SK-N-SH treated with all-trans-retinoic acid at 6 μM for 48 hours (cell line): ENCODE results near the gene HNF4A.

ENCODE experiments used
- ATAC-seq: fragments of 200-7000 bp; cut with Tn5 transposase; 3 replicates; pipeline ENCODE4 v1.9.1; 2020; ENCODE audit warnings: mild to moderate bottlenecking, moderate library complexity
- BACH2 ChIP-seq: fragments of 250-450 bp; sonication (Bioruptor Pico); IDR thresholded peaks from 2 replicates; pipeline ENCODE4 v1.9.0; 2021; ENCODE audit warnings: mild to moderate bottlenecking, borderline replicate concordance
- CSRNP3 ChIP-seq: fragments of 250-450 bp; sonication (Bioruptor Pico); IDR thresholded peaks from 2 replicates; pipeline ENCODE4 v1.5.1; 2021; ENCODE audit warnings: mild to moderate bottlenecking, moderate library complexity
- ESRRG ChIP-seq: fragments of 250-450 bp; sonication (Bioruptor Pico); IDR thresholded peaks from 2 replicates; pipeline ENCODE4 v1.6.1; 2021; ENCODE audit warnings: mild to moderate bottlenecking
- ISL1 ChIP-seq: fragments of 250-450 bp; sonication (Bioruptor Pico); IDR thresholded peaks from 2 replicates; pipeline ENCODE4 v2.1.2; 2022; ENCODE audit warnings: mild to moderate bottlenecking, moderate library complexity
- OSR1 ChIP-seq: fragments of 250-450 bp; sonication (Bioruptor Pico); IDR thresholded peaks from 2 replicates; pipeline ENCODE4 v1.8.0; 2022; ENCODE audit warnings: moderate library complexity, mild to moderate bottlenecking, inconsistent platforms
- POU6F1 ChIP-seq: fragments of 250-450 bp; sonication (Bioruptor Pico); IDR thresholded peaks from 2 replicates; pipeline ENCODE4 v1.8.0; 2021; ENCODE audit warnings: low read depth, mild to moderate bottlenecking, moderate library complexity, borderline replicate concordance
- PPARA ChIP-seq: fragments of 250-450 bp; sonication (Bioruptor Pico); IDR thresholded peaks from 2 replicates; pipeline ENCODE4 v1.5.0; 2020; ENCODE audit warnings: mild to moderate bottlenecking, borderline replicate concordance
- RARB ChIP-seq: fragments of 250-450 bp; sonication (Bioruptor Pico); IDR thresholded peaks from 2 replicates; pipeline ENCODE4 v1.8.0; 2021; ENCODE audit warnings: mild to moderate bottlenecking, moderate library complexity
- SNAI2 ChIP-seq: fragments of 250-450 bp; sonication (Bioruptor Pico); IDR thresholded peaks from 2 replicates; pipeline ENCODE4 v1.5.0; 2020; ENCODE audit warnings: mild to moderate bottlenecking, moderate library complexity
- TCF4 ChIP-seq: fragments of 250-450 bp; sonication (Bioruptor Pico); IDR thresholded peaks from 2 replicates; pipeline ENCODE4 v1.8.0; 2021; ENCODE audit warnings: mild to moderate bottlenecking, moderate library complexity, borderline replicate concordance
- TOX ChIP-seq: fragments of 250-450 bp; sonication (Bioruptor Pico); IDR thresholded peaks from 2 replicates; pipeline ENCODE4 v1.8.0; 2021; ENCODE audit warnings: mild to moderate bottlenecking, moderate library complexity, borderline replicate concordance
- TSHZ2 ChIP-seq: fragments of 250-450 bp; sonication (Bioruptor Pico); IDR thresholded peaks from 2 replicates; pipeline ENCODE4 v1.5.0; 2020; ENCODE audit warnings: mild to moderate bottlenecking, moderate library complexity
- ZC3H10 ChIP-seq: fragments of 250-450 bp; sonication (Bioruptor Pico); IDR thresholded peaks from 2 replicates; pipeline ENCODE4 v1.5.1; 2021; ENCODE audit warnings: mild to moderate bottlenecking, moderate library complexity
- ZFP3 ChIP-seq: fragments of 250-450 bp; sonication (Bioruptor Pico); IDR thresholded peaks from 2 replicates; pipeline ENCODE4 v1.5.0; 2020; ENCODE audit warnings: mild to moderate bottlenecking, moderate library complexity
- ZFP30 ChIP-seq: fragments of 450-650 bp; formaldehyde crosslinking; IDR thresholded peaks from 2 replicates; pipeline ENCODE4 v1.5.0; 2022; ENCODE audit warnings: mild to moderate bottlenecking, moderate library complexity
- ZNF565 ChIP-seq: fragments of 450-650 bp; formaldehyde crosslinking; conservative IDR thresholded peaks from 2 replicates; pipeline ENCODE4 v1.5.0; 2020; ENCODE audit warnings: low read depth, mild to moderate bottlenecking, moderate library complexity
- ZNF70 ChIP-seq: fragments of 450-650 bp; formaldehyde crosslinking; IDR thresholded peaks from 2 replicates; pipeline ENCODE4 v1.5.0; 2020; ENCODE audit warnings: mild to moderate bottlenecking, moderate library complexity
- ZNF8 ChIP-seq: fragments of 450-650 bp; formaldehyde crosslinking; IDR thresholded peaks from 2 replicates; pipeline ENCODE4 v1.5.0; 2020; ENCODE audit warnings: mild to moderate bottlenecking, moderate library complexity
- TF ChIP-seq, protein P1 (sequence below): fragments of 250-450 bp; sonication (Bioruptor Pico); IDR thresholded peaks from 2 replicates; pipeline ENCODE4 v1.8.0; 2020; ENCODE audit warnings: mild to moderate bottlenecking, moderate library complexity, borderline replicate concordance

HNF4A gene

DNA sequence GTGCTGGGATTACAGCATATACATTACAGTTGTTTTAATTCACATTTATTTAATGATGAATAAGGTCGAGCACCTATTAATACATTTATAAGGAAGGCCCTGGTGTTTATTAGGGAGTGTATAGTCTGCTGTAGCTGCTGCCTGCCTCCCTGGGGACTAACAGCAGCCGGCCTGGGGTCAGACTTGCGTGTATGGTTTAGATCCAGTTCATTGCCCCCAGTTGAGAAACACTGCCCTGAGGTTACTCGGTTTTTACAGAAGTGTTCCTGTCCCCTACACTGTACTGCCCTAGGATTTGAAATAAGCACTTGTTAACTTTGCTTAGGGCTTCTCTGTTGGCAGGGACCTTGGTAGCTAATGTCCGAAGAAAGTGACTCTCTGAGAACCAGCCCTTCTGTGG is 124.1 kb downstream of the HNF4A start:
- TF ChIP-seq TCF4 (CRISPR knock-in tag) (no peak), CSRNP3 (CRISPR knock-in tag) (no peak), ISL1 (CRISPR knock-in tag) (no peak), BACH2 (no peak), POU6F1 (no peak), SNAI2 (CRISPR knock-in tag) (no peak), ZC3H10 (no peak), ZNF70 (CRISPR knock-in tag) (no peak), ZNF8 (CRISPR knock-in tag) (no peak), ESRRG (CRISPR knock-in tag) (no peak), RARB (no peak), ZFP30 (no peak), TOX (no peak), ZNF565 (CRISPR knock-in tag) (no peak)
- TF ChIP-seq, protein P1, sequence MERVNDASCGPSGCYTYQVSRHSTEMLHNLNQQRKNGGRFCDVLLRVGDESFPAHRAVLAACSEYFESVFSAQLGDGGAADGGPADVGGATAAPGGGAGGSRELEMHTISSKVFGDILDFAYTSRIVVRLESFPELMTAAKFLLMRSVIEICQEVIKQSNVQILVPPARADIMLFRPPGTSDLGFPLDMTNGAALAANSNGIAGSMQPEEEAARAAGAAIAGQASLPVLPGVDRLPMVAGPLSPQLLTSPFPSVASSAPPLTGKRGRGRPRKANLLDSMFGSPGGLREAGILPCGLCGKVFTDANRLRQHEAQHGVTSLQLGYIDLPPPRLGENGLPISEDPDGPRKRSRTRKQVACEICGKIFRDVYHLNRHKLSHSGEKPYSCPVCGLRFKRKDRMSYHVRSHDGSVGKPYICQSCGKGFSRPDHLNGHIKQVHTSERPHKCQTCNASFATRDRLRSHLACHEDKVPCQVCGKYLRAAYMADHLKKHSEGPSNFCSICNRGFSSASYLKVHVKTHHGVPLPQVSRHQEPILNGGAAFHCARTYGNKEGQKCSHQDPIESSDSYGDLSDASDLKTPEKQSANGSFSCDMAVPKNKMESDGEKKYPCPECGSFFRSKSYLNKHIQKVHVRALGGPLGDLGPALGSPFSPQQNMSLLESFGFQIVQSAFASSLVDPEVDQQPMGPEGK (CRISPR knock-in tag), result no peak

GRCh38 chr20:44480097-44480496 is 124.6 kb downstream of the HNF4A start:
- ATAC-seq, result no peak
- TF ChIP-seq BACH2 (no peak), ZC3H10 (no peak), ZNF565 (CRISPR knock-in tag) (no peak), TOX (no peak), CSRNP3 (CRISPR knock-in tag) (no peak), POU6F1 (no peak), OSR1 (CRISPR knock-in tag) (no peak), ZFP30 (no peak), ISL1 (CRISPR knock-in tag) (no peak), ZFP3 (no peak), ZNF8 (CRISPR knock-in tag) (no peak), SNAI2 (CRISPR knock-in tag) (no peak), RARB (no peak), ESRRG (CRISPR knock-in tag) (no peak), PPARA (CRISPR knock-in tag) (no peak), TSHZ2 (no peak)
- TF ChIP-seq, protein P1 (CRISPR knock-in tag), result no peak

More for the DNA sequence above, 124.1 kb downstream of the HNF4A start:
- no peak for ATAC-seq
